PFSK-1 (cell line): ENCODE results near the gene IL3.

ENCODE experiments used
- FOXP2 ChIP-seq: optimal IDR thresholded peaks from 2 replicates; pipeline ENCODE3; 2011; ENCODE audit warnings: borderline replicate concordance, control low read depth, inconsistent platforms; ENCODE audit not compliant: insufficient read depth; ENCODE audit errors: extremely low read length, extremely low read depth
- POLR2AphosphoS5 ChIP-seq: IDR thresholded peaks from 2 replicates; pipeline ENCODE4 v1.6.1; 2012; ENCODE audit warnings: low read depth, mild to moderate bottlenecking, control low read depth, low read length, moderate library complexity
- TAF1 ChIP-seq: IDR thresholded peaks from 2 replicates; pipeline ENCODE4 v1.6.1; 2012; ENCODE audit warnings: low read length, control low read depth, borderline replicate concordance; ENCODE audit not compliant: insufficient read depth
- TF ChIP-seq, protein P1 (sequence below), 2 experiments: IDR thresholded peaks; 2 replicates each; pipeline versions ENCODE4 v1.6.1 to v1.8.0; 2011 to 2012; ENCODE audit warnings: low read depth in 2 of 2, low read length in 2 of 2, control low read depth in 1 of 2, inconsistent platforms in 1 of 2, mild to moderate bottlenecking in 1 of 2, moderate library complexity in 1 of 2; ENCODE audit not compliant: insufficient read depth in 1 of 2

DNA sequence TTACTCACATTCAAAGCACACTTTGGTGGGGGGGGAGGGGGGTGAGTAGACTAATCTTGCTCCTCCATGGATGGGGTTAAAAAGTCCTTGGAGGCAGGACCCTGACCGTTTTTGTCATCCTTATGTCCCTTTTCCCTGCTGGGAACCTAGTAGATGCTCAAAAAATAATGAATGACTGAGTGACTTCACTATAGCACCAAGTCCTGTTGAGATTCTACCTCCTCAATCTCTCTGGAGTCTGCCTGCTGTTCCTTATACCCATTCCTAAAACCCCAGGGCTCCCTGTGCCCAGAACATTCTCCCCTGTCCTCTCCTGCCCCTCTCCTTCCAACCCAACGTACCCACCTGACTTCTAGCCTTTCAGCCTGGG is 10.9 kb downstream of the IL3 start:
- no peak for TF ChIP-seq TAF1
- TF ChIP-seq, protein P1, sequence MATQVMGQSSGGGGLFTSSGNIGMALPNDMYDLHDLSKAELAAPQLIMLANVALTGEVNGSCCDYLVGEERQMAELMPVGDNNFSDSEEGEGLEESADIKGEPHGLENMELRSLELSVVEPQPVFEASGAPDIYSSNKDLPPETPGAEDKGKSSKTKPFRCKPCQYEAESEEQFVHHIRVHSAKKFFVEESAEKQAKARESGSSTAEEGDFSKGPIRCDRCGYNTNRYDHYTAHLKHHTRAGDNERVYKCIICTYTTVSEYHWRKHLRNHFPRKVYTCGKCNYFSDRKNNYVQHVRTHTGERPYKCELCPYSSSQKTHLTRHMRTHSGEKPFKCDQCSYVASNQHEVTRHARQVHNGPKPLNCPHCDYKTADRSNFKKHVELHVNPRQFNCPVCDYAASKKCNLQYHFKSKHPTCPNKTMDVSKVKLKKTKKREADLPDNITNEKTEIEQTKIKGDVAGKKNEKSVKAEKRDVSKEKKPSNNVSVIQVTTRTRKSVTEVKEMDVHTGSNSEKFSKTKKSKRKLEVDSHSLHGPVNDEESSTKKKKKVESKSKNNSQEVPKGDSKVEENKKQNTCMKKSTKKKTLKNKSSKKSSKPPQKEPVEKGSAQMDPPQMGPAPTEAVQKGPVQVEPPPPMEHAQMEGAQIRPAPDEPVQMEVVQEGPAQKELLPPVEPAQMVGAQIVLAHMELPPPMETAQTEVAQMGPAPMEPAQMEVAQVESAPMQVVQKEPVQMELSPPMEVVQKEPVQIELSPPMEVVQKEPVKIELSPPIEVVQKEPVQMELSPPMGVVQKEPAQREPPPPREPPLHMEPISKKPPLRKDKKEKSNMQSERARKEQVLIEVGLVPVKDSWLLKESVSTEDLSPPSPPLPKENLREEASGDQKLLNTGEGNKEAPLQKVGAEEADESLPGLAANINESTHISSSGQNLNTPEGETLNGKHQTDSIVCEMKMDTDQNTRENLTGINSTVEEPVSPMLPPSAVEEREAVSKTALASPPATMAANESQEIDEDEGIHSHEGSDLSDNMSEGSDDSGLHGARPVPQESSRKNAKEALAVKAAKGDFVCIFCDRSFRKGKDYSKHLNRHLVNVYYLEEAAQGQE (IDR thresholded peaks at IDR 0.05; ENCODE audit: insufficient read depth in 1 of 2, low read depth in 2 of 2, low read length in 2 of 2) = no peak
- no peak for TF ChIP-seq FOXP2
- TF ChIP-seq POLR2AphosphoS5 = no peak
